ENCODE results near the gene TMEM176A.

DNA sequence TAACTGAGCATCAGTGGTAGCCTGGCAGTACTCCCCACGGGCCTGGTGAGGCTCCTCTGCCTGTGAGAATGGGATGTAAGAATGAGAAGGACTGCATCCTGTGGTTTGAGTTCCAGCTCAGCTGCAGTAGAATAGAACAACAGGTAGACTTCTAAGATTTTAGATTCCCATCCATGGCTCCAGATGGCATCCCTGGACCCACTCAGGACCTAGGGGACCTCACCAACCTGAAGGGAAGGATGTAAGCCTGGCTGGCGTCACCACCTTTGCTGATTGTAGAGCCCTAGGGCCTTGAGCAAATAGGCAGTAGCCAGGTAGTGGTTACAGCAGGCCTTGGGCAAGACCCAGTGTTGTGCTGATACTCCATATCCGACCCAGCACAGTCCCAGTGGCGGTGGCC is 42.1 kb downstream of the TMEM176A start:
- TF ChIP-seq POLR2AphosphoS5 (IDR thresholded peaks at IDR 0.05; ENCODE audit: low read depth, low read length) (no peak), EZH2 (IDR thresholded peaks at IDR 0.05; ENCODE audit: low read depth, low read length, severe bottlenecking) (no peak), USF2 (IDR thresholded peaks at IDR 0.05; ENCODE audit: low read length) (no peak), RAD21 (IDR thresholded peaks at IDR 0.05 in 1 of 2, conservative IDR thresholded peaks at IDR 0.05 in 1 of 2; ENCODE audit: low read depth in 2 of 2, low read length in 2 of 2) (no peak), ASH2L (IDR thresholded peaks at IDR 0.05; ENCODE audit: low read length) (no peak)
- TF ChIP-seq, protein P1, sequence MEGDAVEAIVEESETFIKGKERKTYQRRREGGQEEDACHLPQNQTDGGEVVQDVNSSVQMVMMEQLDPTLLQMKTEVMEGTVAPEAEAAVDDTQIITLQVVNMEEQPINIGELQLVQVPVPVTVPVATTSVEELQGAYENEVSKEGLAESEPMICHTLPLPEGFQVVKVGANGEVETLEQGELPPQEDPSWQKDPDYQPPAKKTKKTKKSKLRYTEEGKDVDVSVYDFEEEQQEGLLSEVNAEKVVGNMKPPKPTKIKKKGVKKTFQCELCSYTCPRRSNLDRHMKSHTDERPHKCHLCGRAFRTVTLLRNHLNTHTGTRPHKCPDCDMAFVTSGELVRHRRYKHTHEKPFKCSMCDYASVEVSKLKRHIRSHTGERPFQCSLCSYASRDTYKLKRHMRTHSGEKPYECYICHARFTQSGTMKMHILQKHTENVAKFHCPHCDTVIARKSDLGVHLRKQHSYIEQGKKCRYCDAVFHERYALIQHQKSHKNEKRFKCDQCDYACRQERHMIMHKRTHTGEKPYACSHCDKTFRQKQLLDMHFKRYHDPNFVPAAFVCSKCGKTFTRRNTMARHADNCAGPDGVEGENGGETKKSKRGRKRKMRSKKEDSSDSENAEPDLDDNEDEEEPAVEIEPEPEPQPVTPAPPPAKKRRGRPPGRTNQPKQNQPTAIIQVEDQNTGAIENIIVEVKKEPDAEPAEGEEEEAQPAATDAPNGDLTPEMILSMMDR (IDR thresholded peaks at IDR 0.05; ENCODE audit: control extremely low read depth in 1 of 3, insufficient read depth in 1 of 3, low read depth in 1 of 3, low read length in 3 of 3): no peak
